SIG-M5 treated with dmso at 0.1 percent for 504 hours (cell line): ENCODE results near the gene DENND6B.
A peak's percentile ranks its signal among the peaks of the same experiment; 100 is the strongest.

ENCODE experiments used
- DNase-seq: peaks from one replicate; lab custom pipeline; 2025; ENCODE audit not compliant: unreplicated experiment; lab: John Stamatoyannopoulos, UW

Gene DENND6B

GRCh38 chr22:50289151-50289941, 37.5 kb downstream of the DENND6B start:
- DNase-seq: no peak

GRCh38 chr22:50287731-50288130, 39.1 kb downstream of the DENND6B start:
- no peak for DNase-seq

- DNase-seq: no peak
Measured at GRCh38 chr22:50286701-50287318, 40.0 kb downstream of the DENND6B start.

- no peak for DNase-seq
Measured at GRCh38 chr22:50286275-50286674, 40.5 kb downstream of the DENND6B start.

GRCh38 chr22:50285568-50286229, 41.1 kb downstream of the DENND6B start:
- DNase-seq: no peak

GRCh38 chr22:50284479-50284878, 42.3 kb downstream of the DENND6B start:
- no peak for DNase-seq

- DNase-seq: no peak
Measured at GRCh38 chr22:50283821-50284220, 43.0 kb downstream of the DENND6B start.

GRCh38 chr22:50282361-50283155, 44.3 kb downstream of the DENND6B start:
- peak; percentile 29 for DNase-seq

- DNase-seq: no peak
Measured at GRCh38 chr22:50281957-50282356, 44.9 kb downstream of the DENND6B start.

GRCh38 chr22:50281384-50281760, 45.4 kb downstream of the DENND6B start:
- DNase-seq: no peak

GRCh38 chr22:50280708-50281383, 46.0 kb downstream of the DENND6B start:
- DNase-seq: no peak

- DNase-seq: no peak
Measured at GRCh38 chr22:50280022-50280707, 46.6 kb downstream of the DENND6B start.

- DNase-seq: no peak
Measured at GRCh38 chr22:50278956-50279619, 47.7 kb downstream of the DENND6B start.

- DNase-seq: no peak
Measured at GRCh38 chr22:50278461-50278860, 48.4 kb downstream of the DENND6B start.

- DNase-seq: no peak
Measured at GRCh38 chr22:50277761-50278160, 49.1 kb downstream of the DENND6B start.

- DNase-seq: no peak
Measured at GRCh38 chr22:50276143-50276542, 50.7 kb downstream of the DENND6B start.

- DNase-seq: no peak
Measured at GRCh38 chr22:50275181-50276055, 51.4 kb downstream of the DENND6B start.

GRCh38 chr22:50274771-50275170, 52.0 kb downstream of the DENND6B start:
- DNase-seq: no peak

- DNase-seq: peak; percentile 50
Measured at GRCh38 chr22:50274311-50274710, 52.5 kb downstream of the DENND6B start.
